Esophagus mucosa (tissue), 1 donor: ENCODE data around the gene RP9. TPM values are rescaled to one million over a fixed set of nuclear protein-coding genes. Genes with fewer than 3 reads are reported as not detected.
A peak's percentile ranks its signal among the peaks of the same experiment; 100 is the strongest.
"Not testable (repeated sequence)": the region's sequence is repeated elsewhere in the genome, so short reads cannot be mapped to it uniquely, and the experiment has no call there.

ENCODE experiments used
- ATAC-seq: fragments of 200-7000 bp; cut with Tn5 transposase; one replicate; pipeline ENCODE4 v1.9.1; 2020
- total RNA-seq: library from RNA; stranded (reverse); gene quantifications from one replicate; pipeline ENCODE4 v1.2.4, GENCODE V29; 2023
- donor health status: DM: yes; HTN: yes; CAD: no.

RP9 gene
- total RNA-seq, 1 donor from 2014 or later = 4.8 TPM

DNA sequence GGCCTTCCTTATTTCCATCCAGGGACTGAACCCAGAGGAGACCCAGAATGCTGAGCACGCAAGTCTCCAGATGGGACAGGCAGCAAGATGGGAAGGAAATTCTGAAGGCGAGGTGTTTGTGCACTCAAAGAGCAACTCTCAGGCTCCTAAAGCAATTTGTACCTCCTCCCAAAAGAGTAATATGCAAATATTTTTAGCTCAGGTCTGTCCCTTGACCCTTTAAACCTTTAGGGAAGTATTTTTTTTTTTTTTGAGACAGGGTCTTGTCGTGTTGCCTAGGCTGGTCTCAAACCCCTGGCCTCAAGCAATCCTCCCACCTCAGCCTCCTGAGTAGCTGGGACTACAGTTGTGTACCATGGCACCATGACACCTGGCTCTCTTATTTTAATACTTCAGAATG is 8.4 kb downstream of the RP9 start:
- no peak for ATAC-seq

DNA sequence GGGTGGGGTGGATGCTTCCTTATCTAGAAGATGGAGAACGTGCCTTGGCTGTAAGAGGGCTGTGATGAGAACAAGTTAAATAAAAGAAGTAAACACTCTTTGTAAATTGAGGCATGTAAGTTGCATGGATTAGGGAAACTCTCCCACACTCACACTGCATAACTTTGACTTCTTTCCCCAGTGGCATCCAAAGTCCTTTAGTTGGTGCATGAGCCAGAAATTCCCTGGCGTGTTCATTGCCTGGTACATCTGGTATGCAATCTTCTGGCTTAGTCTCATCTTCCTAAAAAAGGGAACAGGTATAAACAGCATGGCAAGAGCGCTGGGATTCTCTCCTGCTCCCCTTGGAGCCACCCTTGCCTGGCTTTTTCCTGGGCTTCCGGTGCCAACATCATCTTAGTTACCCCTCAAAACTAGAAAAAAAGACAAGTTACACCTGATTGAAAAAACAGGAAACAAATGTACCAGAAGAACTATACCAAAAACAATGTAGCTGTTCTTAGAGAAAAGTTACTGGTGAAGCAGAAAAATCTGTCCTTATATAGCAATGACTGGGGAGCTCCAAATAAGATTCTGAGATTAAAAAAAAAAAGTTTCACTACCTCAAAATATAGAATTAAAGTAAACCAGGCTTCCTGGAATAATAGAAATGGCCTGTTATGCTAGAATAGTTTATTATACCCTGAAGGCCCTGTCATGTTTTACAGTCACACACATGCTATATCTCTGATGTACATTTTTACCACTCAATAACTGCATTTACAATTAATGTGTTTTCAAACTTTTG is 9.9 kb downstream of the RP9 start:
- ATAC-seq = no peak

DNA sequence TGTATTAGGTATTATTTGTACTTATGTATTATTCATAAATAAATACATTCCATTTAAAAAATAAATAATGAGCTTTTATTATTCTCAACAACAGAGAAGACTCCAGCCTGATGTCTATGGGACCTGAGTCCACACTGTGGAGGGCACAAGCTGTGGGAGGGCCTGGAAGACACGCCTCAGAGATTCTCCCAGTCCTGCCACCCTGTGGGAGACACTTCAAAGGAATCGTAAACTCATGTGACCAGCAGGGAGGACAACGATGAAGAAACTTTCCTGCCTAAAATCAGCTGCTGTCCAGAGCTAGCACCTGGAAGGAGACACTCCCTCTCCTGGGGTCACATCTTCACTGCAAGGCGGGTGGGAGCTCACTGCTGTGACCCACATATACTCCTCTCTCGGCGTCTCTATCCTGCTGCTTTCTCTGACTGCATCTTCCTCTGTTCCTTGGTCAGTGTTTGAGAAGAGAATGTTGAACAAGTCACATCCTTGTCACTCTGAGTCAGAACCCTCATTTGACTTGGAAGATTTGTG is 14.4 kb downstream of the RP9 start:
- not testable (repeated sequence) for ATAC-seq

DNA sequence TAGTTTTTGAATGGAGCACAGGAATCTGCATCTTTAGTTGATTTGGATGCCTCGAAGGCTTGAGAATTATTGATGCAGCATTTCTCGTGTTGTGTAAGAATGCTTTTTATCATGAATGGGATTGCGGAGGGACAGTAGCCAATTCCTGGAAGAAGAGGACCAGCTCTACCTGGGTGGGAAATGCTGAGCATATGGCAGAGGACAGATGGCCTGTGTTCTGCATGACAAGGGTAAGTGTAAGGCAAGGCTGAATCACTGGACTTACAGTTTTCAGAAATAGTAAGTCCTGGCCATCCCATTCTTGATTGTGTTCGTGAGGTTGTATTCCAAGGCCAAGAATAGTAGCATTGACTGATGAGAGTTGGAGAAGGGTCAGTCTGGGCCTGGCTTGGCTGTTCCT is 15.9 kb downstream of the RP9 start:
- ATAC-seq = no peak

DNA sequence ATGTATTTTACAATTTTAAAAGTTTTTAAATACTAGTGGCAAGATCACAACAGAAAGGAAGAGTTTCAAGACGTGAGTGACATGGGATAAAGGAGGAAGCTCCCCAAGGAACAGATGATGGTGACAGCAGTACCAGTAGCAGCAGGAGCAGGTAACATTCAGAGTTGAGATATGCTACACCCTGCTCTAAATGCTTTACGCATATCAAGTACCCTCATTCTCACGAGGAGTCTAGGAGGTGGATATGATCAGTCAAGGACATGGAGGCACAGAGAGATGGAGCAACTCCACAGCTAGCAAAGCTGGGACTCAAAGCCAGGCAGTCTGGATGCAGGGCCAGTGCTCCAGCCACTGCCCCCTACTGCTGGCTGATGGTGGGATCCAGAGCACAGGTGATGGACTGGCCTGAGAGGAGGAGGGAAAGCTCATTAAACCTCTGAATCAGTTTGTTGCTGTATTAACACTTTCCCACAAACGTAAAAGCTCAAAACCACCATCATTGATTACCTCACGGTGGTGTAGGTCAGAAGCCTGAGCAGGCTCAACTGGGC is 17.5 kb downstream of the RP9 start:
- ATAC-seq = no peak

DNA sequence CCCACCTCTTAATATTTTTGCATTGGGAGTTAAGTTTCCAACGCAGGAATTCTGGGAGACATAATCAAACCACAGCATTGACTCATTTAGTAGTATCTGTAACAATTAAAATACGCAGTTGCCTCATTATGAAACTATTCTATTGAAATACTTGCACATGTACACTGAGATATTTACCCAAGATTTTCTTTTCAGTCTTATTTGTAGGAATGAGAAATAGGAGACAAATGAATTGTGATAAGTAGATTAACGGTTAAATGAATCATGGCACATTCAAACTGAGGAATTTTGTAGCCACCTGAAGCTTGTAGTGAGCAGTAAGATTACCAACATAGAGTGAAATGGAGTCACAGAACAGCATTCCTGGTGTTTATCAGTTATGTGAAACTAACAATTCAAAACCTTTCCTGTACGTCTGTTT is 18.1 kb downstream of the RP9 start:
- no peak for ATAC-seq

DNA sequence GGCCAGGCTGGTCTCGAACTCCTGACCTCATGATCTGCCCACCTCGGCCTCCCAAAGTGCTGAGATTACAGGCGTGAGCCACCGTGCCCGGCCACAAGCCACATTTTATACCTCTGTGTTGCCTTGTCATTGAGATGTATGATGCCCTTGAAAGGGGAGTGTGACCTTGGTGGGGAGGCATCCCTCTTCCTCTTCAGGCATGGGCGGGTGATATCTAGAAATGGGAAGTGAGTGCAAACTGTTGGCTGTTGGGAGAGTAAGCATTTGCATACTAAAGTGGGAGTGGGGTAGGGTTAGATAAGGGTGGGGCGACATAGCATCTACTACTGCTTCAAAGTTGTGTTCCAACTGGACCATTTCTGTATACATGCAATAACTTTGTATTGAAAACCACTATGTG is 20.1 kb downstream of the RP9 start:
- no peak for ATAC-seq

DNA sequence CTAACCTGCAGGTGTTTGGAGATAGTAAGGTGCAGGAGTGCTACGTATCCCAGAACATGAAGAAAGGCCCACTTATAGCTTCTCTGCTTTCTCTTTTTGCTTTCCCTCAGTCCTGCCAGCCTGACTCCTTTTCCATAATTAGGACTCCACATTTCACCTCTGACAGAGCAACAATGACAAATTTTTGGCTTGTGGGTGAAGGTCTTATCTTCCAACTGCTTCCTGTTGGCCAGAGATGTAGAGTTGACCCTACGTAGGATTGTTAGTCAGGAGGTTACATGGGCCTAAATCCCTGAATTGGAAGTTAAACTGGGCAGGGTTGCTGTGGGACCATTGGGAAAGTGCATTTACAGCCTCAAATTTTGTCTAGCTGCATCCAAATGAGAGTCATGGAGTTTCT is 21.3 kb downstream of the RP9 start:
- ATAC-seq = no peak

DNA sequence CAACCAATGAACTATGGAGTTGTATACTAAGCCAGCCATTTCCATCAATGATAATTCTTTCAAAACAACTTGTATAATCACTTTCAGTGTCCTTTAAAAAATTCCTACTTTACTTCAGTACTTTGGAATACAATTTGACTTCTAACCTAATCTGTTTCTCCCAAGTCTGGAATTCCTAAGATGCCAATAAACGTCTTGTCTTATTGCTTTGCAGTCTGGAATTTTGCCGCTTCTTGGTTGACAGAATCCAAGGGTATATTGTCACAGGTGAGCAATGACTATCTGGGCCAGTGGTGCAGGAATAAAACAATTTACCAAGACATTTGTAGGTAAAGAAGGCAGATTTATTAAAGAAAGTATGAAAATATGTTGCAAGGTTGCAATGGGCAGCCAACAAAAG is 21.8 kb downstream of the RP9 start:
- ATAC-seq = no peak

DNA sequence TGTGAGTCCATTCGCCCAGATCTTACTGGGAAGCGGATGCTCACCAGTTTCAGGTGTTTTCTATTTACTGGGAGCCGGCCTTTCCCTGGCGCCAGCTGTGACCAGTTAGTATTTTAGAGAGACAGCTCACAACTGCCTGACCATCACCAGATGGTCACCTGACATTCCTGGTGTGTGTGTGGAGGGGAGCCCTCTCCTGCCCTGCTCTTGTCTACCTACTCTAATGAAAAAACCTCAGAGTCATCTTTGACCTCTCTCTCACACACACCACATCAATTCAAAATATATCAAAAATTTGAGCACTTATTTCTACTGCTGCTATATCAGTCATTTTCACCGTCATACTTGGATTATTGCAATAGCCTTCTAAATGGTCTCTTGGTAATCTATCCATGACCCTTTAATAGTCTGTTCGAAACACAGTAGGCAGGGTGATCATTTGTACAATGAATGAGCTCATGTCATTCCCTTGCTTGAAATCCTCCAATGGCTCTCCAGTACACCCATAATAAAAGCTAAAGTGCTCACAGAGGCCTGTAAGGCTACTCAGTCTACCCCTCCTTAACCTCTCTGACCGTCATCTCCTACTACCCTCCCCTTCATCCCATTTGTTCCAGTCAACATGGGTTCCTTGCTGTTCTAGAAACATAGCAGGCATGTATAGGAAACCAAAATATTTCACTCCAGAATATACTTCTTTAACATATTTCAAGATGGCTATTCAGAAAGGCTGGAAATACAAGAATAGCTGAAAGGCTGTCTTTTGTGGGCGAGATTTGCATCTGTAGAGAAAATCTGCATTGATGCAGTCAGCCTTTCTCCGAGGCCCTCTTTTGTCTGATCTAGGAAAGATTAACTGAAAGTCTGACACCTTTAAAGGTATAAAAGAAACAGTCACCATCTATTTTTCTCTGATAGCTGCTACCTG is 29.2 kb downstream of the RP9 start:
- ATAC-seq = no peak

DNA sequence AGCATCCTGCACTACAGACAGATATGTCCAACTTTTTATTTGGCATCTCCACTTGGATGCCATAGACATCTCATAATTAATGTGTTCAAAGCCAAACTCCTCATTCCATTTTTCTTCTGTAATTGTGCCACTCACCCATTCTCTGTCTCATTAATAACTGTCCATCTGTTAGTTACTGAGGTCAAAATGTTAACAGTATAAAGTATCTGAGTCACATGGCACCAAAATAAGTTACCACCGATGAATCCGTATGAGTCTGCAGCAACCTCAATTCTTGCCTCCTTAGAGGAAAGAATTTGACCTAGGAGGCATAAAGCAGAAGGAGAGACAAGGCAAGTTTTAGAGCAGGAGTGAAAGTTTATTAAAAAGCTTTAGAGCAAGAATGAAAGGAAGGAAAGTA is 30.1 kb downstream of the RP9 start:
- ATAC-seq = no peak

DNA sequence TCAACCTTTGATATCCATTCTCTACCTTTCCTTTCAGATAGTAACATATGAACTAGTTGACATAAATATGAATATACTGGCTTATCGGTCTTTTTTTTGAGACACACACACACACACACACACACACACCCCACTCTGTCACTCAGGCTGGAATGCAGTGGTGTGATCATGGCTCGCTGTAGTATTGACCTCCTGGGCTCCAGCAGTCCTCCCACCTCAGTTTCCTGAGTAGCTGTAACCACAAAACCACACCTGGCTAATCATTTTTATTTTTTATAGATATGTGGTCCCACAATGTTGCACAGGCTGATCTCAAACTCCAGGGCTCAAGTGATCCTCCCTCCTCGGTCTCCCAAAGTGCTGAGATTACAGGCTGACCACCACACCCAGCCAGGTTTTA is 32.5 kb downstream of the RP9 start:
- ATAC-seq = no peak

DNA sequence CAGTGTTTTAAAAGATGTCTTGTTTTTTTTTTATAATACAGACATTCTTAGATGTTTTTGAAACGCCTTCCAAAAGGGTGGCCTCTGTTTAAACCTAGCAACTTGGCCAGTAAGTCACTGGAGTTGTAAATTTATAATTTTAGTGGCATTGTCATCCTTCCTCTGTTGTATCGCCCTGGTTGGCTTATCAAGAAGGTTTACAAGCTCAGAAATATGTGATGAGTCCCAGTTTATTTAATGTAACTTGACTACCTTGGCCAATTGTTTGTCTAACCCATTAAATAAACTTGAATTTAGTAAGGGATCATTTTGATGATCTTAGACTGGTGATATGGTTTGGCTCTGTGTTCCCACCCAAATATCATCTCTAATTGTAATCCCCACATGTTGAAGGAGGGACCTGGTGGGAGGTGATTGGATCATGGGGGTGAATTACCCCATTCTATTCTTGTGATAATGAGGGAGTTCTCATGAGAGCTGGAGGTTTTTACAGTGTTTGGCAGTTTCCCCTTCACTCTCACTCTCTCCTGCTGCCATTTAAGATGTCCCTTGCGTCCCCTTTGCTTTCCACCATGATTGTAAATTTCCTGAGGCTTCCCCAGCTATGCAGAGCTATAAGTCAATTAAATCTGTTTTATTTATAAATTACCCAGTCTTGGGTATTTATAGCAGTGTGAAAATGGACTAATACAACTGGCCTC is 33.2 kb downstream of the RP9 start:
- no peak for ATAC-seq

DNA sequence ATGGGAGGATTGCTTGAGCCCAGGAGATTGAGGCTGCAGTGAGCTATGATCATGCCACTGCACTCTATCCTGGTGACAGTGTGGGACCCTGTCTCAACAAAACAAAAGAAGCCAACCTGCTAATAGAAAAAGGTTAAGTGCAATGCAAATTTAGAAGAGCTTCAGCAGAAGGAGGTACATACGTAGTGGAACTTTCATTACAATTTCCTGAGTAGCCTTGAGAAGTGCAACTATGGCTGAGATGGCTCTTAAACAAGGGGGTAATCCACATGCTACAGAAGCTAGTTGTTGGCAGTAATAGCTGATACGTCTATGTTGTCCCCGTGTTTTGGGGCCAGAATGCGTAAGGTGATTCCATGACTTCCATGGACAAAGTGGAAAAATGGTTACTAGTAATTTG is 36.0 kb downstream of the RP9 start:
- ATAC-seq = no peak

DNA sequence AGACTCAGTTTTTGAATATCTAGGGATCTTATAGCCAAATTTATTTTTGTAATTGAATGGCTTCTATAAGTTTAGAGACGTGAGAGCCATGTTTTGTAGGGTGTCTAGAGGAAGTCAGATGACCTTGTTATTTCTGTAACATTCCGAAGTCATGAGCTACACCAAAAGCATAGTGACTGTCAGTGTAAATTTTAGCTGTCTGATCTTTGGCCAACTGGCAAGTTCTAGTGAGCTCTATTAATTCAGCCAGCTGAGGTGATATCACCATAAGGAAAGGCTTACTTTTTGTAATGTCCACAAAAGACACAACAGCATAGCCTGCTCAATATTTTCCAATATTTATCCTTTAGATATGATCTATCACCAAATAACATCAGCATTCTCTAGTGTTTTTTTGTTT is 36.7 kb downstream of the RP9 start:
- no peak for ATAC-seq

DNA sequence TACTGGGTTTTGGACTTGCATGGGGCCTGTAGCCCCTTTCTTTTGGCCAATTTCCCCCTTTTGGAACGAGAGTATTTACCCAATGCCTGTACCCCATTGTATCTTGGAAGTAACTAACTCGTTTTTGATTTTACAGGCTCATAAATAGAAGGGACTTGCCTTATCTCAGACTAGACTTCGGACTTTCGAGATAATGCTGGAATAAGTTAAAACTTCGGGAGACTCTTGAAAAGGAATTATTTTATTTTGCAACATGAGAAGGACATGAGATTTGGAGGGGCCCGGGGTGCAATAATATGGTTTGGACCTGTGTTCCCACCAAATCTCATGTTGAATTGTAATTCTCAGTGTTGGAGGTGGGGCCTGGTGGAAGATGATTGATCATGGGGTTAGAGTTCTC is 38.4 kb downstream of the RP9 start:
- ATAC-seq = no peak

DNA sequence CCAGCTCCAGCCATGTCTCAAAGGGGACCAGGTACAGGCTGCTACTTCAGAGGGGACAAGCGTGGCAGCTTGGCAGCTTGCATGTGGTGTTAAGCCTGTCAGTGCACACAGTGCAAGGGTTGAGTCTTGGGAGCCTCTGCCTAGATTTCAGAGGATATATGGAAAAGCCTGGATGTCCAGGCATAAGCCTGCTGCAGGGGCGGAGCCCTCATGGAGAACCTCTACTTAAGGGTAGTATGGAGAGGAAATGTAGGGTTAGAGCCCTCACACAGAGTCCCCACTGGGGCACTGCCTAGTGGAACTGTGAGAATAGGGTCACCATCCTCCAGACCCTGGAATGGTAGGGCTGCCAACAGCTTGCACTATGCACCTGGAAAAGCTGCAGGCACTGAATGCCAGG is 38.9 kb downstream of the RP9 start:
- no peak for ATAC-seq

DNA sequence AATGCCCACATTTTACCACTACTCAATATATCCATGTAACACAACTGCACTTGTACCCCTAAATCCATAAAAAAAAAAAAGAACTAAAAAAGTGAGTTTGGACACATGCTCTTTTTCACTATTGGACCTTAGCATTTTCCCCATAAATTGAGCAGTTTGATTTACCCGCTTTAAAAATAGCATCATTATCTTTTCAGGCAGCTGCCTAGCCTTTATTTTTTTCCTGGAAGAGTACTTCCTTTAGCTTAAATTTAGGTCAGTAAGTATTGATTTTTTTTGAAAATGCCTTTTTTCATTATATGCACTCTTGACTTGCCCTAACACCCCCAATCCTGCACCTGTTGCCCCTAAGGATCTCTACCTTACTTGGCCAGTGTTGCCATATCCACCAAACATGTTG is 41.3 kb downstream of the RP9 start:
- no peak for ATAC-seq

DNA sequence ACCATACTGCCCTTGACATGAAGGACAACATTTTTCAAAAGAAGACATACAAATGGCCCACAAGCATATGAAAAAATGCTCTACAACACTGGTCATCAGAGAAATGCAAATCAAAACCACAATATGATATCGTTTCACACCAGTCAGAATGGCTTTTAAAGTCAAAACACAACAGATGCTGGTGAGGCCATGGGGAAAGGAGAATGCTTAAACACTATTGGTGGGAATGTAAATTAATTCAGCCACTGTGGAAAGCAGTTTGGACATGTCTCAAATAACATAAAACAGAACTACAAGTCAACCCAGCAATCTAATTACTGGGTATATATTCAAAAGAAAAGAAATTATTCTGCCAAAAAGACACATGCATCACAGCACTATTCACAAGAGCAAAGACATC is 42.4 kb downstream of the RP9 start:
- ATAC-seq = no peak

DNA sequence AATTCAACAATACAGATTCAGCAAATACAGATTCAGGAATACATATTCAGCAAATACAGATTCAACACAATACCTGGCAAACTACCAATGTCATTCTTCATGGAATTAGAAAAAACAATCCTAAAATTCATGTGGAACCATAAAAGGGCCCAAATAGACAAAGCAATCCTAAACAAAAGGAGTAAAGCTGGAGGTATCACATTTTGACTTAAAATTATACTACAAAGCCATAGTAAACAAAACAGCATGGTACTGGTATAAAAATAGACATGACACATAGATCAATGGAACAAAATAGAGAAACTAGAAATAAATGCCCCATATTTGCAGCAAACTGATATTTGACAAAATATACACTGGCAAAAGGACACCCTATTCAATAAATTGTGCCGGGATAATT is 43.2 kb downstream of the RP9 start:
- ATAC-seq = no peak

DNA sequence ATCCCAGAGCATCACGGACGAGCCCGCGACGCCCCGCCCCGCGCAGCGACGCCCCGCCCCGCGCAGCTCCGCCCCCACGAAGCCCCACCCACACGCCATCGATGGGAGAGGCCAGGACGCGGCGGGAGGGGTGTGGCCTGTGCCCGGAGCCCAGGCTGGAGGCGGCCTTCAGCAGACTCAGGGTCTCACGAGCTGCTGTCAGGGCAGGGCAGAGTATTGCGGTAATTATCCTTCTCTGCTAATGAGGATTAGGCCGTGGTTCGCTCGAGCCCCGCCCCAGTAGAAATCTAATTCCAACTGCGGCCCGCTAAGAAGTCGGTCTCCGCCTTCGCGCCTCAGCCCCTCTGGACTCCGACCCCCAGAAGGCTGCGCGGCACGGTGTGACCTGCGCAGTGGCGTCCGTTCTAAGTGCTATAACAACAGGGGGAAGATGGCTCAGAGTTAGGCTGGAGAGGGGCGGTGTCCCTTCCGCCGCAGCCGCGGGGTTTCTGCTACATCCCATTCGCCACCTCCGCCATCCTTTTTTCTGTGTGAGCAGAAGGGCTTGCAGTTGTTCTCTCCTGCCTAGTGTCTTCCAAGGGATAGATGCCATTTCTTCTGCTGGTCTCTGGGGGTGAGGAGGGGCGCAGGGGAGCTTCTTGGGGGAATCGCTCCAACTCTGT is 46.3 kb downstream of the RP9 start:
- ATAC-seq = peak; percentile 100
